ENCODE data around the gene DPEP2NB. TPM values are rescaled to one million over a fixed set of nuclear protein-coding genes. Genes with fewer than 3 reads are reported as not detected.

DPEP2NB gene
- total RNA-seq, 1 donor from 2014 or later: not detected

DNA sequence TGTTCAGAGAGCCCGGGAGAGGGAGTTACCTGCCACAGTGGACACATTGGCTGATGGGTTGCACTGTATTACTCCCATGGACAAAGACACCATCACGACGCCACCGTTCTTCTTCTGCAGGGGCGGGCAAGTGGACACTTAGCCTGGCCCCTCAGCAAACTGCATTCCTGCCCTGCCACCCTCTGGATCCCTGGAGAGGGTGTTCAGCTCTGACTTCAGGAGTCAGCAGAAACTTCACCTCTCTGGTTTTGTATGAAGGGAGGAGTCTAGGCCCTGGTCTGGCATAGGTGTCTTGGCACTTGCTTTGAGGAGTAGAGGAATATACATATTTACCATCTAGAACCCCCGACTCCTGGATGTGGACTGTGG lies 25.7 kb downstream of the DPEP2NB start:
- Histone ChIP-seq H3K36me3 (ENCODE audit: control insufficient read depth, insufficient read depth, low read length) (no peaks in the 10 kb centered on the region), H3K4me3 (ENCODE audit: low read depth, low read length) (no peak overlapping the region), H3K27me3 (ENCODE audit: control insufficient read depth, insufficient read depth, low read length) (peaks cover 3% of the 10 kb centered on the region)
- DNase-seq (ENCODE audit: low read depth): no peak
- TF ChIP-seq, protein P1, sequence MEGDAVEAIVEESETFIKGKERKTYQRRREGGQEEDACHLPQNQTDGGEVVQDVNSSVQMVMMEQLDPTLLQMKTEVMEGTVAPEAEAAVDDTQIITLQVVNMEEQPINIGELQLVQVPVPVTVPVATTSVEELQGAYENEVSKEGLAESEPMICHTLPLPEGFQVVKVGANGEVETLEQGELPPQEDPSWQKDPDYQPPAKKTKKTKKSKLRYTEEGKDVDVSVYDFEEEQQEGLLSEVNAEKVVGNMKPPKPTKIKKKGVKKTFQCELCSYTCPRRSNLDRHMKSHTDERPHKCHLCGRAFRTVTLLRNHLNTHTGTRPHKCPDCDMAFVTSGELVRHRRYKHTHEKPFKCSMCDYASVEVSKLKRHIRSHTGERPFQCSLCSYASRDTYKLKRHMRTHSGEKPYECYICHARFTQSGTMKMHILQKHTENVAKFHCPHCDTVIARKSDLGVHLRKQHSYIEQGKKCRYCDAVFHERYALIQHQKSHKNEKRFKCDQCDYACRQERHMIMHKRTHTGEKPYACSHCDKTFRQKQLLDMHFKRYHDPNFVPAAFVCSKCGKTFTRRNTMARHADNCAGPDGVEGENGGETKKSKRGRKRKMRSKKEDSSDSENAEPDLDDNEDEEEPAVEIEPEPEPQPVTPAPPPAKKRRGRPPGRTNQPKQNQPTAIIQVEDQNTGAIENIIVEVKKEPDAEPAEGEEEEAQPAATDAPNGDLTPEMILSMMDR (IDR thresholded peaks at IDR 0.05; ENCODE audit: insufficient read depth, low read length, poor library complexity, severe bottlenecking): no peak

DNA sequence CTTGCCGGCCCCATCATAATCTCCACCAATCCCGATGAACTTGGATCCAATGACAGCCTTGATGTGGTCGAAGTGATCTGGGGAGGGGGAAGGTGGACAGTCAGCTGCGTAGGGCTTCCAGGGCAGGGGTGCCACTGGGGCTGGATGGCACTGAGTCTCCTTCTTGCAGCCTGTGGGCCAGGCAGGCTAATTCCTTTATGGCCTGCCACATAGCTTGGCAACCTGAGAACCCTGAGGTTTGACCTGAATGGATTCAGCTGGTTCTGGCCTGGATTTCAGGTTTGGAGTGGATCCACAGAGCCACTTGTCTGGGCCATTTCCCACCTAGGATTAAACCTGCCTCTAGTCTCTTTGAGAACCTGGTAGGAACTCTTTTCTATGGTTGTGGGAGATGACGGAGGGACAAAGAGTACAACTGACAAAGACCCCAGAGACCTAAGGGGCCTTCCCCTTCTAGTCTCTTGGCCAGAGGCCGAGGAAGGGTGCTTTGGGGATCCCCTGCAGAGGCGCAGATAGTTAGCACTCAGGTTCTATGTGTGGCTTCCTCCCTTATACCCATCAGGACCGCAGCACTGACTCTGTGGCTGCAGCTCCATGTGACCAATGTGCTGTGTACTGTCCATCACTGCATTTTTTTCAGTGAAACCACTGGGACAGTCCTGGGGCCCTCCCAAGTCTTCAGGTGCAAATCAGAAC lies 26.2 kb downstream of the DPEP2NB start:
- DNase-seq (ENCODE audit: low read depth): no peak
- no peak overlapping the region for H3K4me3 ChIP-seq (ENCODE audit: low read depth, low read length)
- TF ChIP-seq, protein P1 (IDR thresholded peaks at IDR 0.05; ENCODE audit: insufficient read depth, low read length, poor library complexity, severe bottlenecking): no peak
- no peaks in the 10 kb centered on the region for H3K36me3 ChIP-seq (ENCODE audit: control insufficient read depth, insufficient read depth, low read length)
- H3K27me3 ChIP-seq (ENCODE audit: control insufficient read depth, insufficient read depth, low read length): peaks cover 3% of the 10 kb centered on the region

- Histone ChIP-seq H3K36me3 (ENCODE audit: control insufficient read depth, insufficient read depth, low read length) (no peaks in the 10 kb centered on the region), H3K27me3 (ENCODE audit: control insufficient read depth, insufficient read depth, low read length) (peaks cover 3% of the 10 kb centered on the region), H3K4me3 (ENCODE audit: low read depth, low read length) (no peak overlapping the region)
- no peak for DNase-seq (ENCODE audit: low read depth)
- TF ChIP-seq, protein P1 (IDR thresholded peaks at IDR 0.05; ENCODE audit: insufficient read depth, low read length, poor library complexity, severe bottlenecking): no peak
These were observed 27.0 kb downstream of the DPEP2NB start for GRCh38 chr16:67988675-67989074.

DNA sequence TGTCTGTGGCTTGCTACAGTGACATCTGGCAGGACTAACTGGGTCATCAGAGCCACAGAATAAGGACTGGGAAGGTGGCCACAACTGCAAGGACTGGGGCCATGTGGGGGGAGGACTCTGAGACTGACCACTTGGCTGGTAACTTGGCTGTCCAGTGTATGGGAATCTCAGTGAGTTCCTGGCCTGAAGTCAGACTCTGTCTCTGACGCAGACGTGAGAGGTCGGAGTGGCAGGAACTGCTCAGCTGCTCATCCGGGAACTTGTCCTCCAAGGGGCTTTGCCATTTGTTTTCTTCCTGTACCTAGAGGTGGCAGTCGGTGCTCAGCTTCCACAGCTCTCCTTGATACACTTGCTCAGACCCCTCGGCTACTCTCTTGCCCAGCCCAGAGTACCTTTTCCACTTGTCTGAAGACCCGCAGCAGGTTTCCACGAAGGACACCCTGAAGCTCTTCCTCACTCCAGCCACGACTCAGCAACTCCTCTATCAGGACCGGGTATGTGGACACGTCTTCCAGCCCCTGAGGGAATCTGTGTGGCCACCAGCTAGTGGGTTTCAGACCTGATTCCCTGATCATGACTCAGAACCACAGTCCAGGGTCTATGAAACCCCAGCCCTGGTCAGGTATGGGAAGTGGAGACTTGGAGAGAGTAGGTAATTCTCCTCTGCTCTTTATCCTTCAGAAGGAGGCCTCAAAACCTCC lies 28.1 kb downstream of the DPEP2NB start:
- Histone ChIP-seq H3K27me3 (ENCODE audit: control insufficient read depth, insufficient read depth, low read length) (no peaks in the 10 kb centered on the region), H3K4me3 (ENCODE audit: low read depth, low read length) (no peak overlapping the region), H3K36me3 (ENCODE audit: control insufficient read depth, insufficient read depth, low read length) (no peaks in the 10 kb centered on the region)
- TF ChIP-seq, protein P1 (IDR thresholded peaks at IDR 0.05; ENCODE audit: insufficient read depth, low read length, poor library complexity, severe bottlenecking): no peak
- DNase-seq (ENCODE audit: low read depth): no peak

GRCh38 chr16:67986949-67987348 lies 28.8 kb downstream of the DPEP2NB start:
- no peaks in the 10 kb centered on the region for H3K36me3 ChIP-seq (ENCODE audit: control insufficient read depth, insufficient read depth, low read length)
- no peak for DNase-seq (ENCODE audit: low read depth)
- TF ChIP-seq, protein P1 (IDR thresholded peaks at IDR 0.05; ENCODE audit: insufficient read depth, low read length, poor library complexity, severe bottlenecking): no peak
- no peak overlapping the region for H3K4me3 ChIP-seq (ENCODE audit: low read depth, low read length)
- no peaks in the 10 kb centered on the region for H3K27me3 ChIP-seq (ENCODE audit: control insufficient read depth, insufficient read depth, low read length)

All from kidney epithelial cell (primary cell).